Left ventricle myocardium inferior (tissue), 1 donor: ENCODE results near the gene CABLES1. TPM values are rescaled to one million over a fixed set of nuclear protein-coding genes. Genes with fewer than 3 reads are reported as not detected.

Experiments used
- DNase-seq: peaks from one replicate; pipeline ENCODE4 v3.0.0-alpha.2; 2020
- H3K27ac ChIP-seq: fragments of 200-600 bp; replicated peaks from 2 replicates; pipeline ENCODE4 v1.8.0; 2021
- H3K27me3 ChIP-seq: fragments of 200-600 bp; 2 replicates; pipeline ENCODE4 v1.8.0; 2021; ENCODE audit warnings: low read depth
- H3K36me3 ChIP-seq: fragments of 200-600 bp; 2 replicates; pipeline ENCODE4 v1.8.0; 2021
- H3K4me1 ChIP-seq: fragments of 200-600 bp; 2 replicates; pipeline ENCODE4 v1.8.0; 2021
- H3K4me3 ChIP-seq: fragments of 200-600 bp; 2 replicates; pipeline ENCODE4 v1.8.0; 2021; ENCODE audit warnings: mild to moderate bottlenecking, moderate library complexity
- H3K9me3 ChIP-seq: fragments of 200-600 bp; replicated peaks from 2 replicates; pipeline ENCODE4 v1.8.0; 2021
- CTCF ChIP-seq: fragments of 200-600 bp; IDR thresholded peaks from 2 replicates; pipeline ENCODE4 v1.8.0; 2021; ENCODE audit warnings: antibody characterized with exemption, mild to moderate bottlenecking, borderline replicate concordance
- intact Hi-C: fragments of 100-400 bp; cut with micrococcal nuclease; formaldehyde crosslinking; loops from one replicate; pipeline ENCODE4 v1.11.0; 2022
- total RNA-seq: library from RNA; stranded (reverse); fragmentation: NEBNext Ultra II Directional; extraction: Animal tissue kit (Norgen Biotek cat#: 25700); gene quantifications from one replicate; pipeline ENCODE4 v1.2.1, GENCODE V29; 2021
- donor health status: DM: no; HTN: yes; CAD: no; lungs with severe emphysema.

CABLES1 gene
- total RNA-seq, 1 donor from 2014 or later = 2.7 TPM

GRCh38 chr18:23102493-23103261 lies 32.6 kb upstream of the CABLES1 start:
- Histone ChIP-seq H3K36me3 (no peaks in the 10 kb centered on the region), H3K9me3 (no peaks in the 10 kb centered on the region), H3K4me3 (no peak overlapping the region), H3K27ac (no peak overlapping the region), H3K27me3 (peaks cover 21% of the 10 kb centered on the region), H3K4me1 (no peaks in the 10 kb centered on the region)
- DNase-seq = no peak
- intact Hi-C loops = no loop called here
- TF ChIP-seq CTCF = no peak

GRCh38 chr18:23103449-23103848 lies 31.8 kb upstream of the CABLES1 start:
- H3K27me3 ChIP-seq = peaks cover 21% of the 10 kb centered on the region
- no peaks in the 10 kb centered on the region for H3K36me3 ChIP-seq
- no peak for DNase-seq
- no peak overlapping the region for H3K4me3 ChIP-seq
- H3K4me1 ChIP-seq = no peaks in the 10 kb centered on the region
- H3K9me3 ChIP-seq = no peaks in the 10 kb centered on the region
- no peak for TF ChIP-seq CTCF
- intact Hi-C loops = no loop called here
- H3K27ac ChIP-seq = no peak overlapping the region

- TF ChIP-seq CTCF = no peak
- no peak overlapping the region for H3K4me3 ChIP-seq
- no peaks in the 10 kb centered on the region for H3K9me3 ChIP-seq
- no peak for DNase-seq
- H3K4me1 ChIP-seq = no peaks in the 10 kb centered on the region
- no peak overlapping the region for H3K27ac ChIP-seq
- intact Hi-C loops = no loop called here
- H3K27me3 ChIP-seq = peaks cover 21% of the 10 kb centered on the region
- no peaks in the 10 kb centered on the region for H3K36me3 ChIP-seq
Measured at GRCh38 chr18:23105030-23105429, 30.3 kb upstream of the CABLES1 start.

- Histone ChIP-seq H3K4me3 (no peak overlapping the region), H3K27ac (no peak overlapping the region), H3K9me3 (no peaks in the 10 kb centered on the region), H3K36me3 (no peaks in the 10 kb centered on the region), H3K4me1 (no peaks in the 10 kb centered on the region), H3K27me3 (peaks cover 21% of the 10 kb centered on the region)
- intact Hi-C loops = no loop called here
- no peak for DNase-seq
- TF ChIP-seq CTCF = no peak
Measured at GRCh38 chr18:23105581-23106219, 29.6 kb upstream of the CABLES1 start.

- H3K4me3 ChIP-seq = no peak overlapping the region
- H3K27ac ChIP-seq = no peak overlapping the region
- H3K4me1 ChIP-seq = no peaks in the 10 kb centered on the region
- no peaks in the 10 kb centered on the region for H3K9me3 ChIP-seq
- H3K27me3 ChIP-seq = peaks cover 25% of the 10 kb centered on the region
- no peak for DNase-seq
- no peaks in the 10 kb centered on the region for H3K36me3 ChIP-seq
- no peak for TF ChIP-seq CTCF
- intact Hi-C loops = no loop called here
Measured at GRCh38 chr18:23106575-23106974, 28.7 kb upstream of the CABLES1 start.
